ENCODE results near the gene MACROH2A1.

MACROH2A1 gene

DNA sequence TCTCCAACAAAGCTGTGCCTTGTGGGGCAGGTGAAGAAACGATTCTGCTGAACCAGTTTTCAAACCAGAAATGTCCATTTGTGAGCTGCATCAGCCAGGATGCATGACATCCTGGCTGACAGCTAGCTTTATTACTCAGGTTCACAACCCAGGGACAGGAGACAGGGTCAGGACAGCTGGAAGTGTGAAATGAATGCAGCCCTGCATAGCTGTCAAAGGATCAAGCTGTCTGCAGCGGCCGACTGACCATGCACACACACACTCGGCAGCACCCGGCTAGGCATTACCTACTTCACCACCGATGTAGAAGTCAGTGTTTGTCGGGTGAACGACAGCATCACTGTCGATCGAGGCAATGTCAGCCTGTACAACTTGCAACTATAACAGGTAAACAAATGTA lies 48.5 kb downstream of the MACROH2A1 start:
- no peak for DNase-seq

DNA sequence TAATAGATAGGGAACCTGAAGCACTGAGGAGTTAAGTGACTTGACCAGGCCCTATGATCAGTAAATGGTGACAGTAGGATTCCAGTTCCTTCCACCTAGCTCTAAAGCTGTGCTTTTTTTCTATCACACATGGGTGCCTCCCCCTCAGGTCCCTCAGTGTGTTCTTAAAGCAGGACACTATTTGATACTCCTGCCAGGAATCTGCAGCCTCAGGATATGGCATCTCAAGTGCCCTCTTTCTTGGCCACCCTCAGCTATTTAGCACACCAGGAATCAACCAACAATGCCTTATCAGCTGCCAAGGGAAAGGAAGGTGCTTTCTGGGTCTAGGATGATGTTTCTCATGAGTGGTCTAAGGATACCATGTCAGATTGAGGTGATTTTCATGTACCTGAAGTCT lies 49.1 kb downstream of the MACROH2A1 start:
- no peak for DNase-seq

GRCh38 chr5:135349451-135349850 lies 49.6 kb downstream of the MACROH2A1 start:
- DNase-seq = no peak

GRCh38 chr5:135348918-135349317 lies 50.1 kb downstream of the MACROH2A1 start:
- no peak for DNase-seq

- no peak for DNase-seq
These were observed 51.6 kb downstream of the MACROH2A1 start for GRCh38 chr5:135347392-135347791.

DNA sequence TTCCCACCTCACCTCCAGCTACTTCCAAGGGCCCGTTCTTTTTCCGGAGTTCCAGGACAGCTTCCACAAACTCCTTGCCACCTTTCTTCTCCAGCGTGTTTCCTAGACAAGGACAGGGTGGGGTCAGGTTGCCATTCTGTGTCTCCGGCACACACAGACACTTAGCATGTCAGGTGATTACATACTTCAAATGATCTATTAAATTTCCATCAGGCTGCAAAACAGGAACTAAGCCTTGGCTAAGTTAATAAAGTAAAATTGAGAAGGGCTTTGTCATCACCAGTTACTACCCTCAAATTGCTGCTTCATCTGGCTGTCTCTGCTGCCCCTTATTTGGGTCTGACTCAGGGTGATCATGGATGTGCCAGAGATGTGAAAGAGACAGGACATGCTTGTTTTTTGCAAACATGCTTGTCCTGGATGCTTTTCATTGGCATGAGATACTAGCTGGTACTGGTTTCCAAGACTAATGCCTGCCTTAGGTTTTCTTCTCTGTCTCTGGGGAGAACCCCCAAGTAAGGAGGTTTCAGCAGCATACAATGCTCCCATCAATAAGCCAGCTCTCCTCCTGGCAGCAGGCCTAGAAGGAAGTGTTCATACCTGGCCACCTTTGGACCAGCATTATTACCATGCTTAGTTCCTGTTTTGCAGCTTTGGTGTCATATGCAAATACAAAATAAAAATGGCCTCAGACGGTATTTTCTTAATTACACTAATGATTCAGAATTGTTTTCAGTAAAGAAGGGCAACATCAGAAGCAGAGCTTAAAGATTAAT lies 52.9 kb downstream of the MACROH2A1 start:
- no peak for DNase-seq

DNA sequence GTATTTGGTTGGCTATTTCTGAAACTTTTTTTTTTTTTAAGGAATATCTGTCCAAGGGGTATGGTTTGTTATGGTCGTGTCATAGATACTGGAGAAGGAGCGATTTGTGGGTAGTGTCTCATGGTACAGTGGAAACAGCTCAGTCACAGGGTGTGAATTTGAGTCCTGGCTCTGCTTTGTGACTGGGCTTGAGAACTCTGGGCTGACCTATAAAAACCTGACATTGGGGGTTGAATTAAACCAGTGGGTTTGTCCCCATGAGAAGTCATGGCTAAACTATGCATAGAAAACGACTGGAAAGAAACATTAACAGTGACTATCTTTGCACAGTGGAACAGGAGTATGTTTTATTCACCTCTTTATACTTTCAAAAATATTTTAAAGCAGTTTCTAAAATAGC lies 54.7 kb downstream of the MACROH2A1 start:
- DNase-seq = no peak

GRCh38 chr5:135343413-135343812 lies 55.6 kb downstream of the MACROH2A1 start:
- DNase-seq = no peak

DNA sequence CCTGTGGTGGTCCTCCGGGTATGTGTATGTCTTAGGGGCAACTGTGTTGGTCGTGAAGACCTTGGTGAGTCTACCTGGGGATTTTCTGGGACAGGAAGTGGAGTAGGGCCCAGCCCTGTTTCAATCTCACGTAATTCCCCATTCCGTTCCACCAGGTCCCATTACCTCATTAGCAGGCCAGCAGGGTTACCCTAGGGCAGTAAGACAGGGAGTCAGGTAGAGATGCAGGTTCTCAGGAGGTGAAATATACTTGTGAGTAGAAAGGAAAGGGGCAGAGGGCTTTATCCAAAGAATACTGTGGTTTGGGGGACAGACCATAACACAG lies 56.5 kb downstream of the MACROH2A1 start:
- DNase-seq = no peak

DNA sequence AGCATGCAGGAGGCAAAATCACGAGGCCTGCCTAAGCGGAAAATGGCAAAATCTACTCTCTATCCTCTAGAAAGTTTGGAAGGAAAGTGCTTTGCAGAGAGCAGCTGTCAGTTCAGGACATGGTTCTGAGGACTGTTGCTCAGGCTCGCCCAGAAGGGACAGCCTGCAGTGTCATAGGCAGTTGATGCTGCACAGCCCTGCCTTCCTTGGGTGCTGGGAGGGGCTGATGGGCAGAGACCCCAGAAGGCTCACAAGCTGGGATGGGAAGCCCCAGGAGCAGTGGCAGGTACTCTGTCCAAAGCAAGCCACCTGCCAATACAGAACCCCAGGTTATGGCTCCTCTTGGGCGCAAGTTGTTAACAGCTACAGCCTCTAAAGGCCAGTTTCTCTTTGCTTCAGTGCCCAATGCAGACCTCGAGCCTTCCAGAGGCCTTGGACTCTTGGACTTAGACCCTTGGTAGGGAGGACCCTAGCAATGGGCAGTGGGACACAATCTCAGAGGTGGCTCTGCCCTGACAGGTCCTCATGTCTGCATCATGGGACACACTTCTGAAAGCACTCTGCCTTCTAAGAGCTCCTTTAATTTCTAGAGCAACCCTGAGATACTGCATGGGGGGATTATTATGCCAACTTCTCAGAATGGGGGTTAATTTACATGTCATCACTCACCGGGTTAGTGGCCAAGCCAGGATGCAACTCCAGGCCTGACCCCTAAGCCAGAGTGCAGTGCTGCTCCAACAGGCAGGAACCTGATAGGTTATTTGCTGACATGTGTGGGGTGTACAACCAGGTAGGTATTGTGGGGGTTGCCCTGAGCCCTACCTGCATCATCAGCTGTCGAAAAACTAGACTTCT lies 57.1 kb downstream of the MACROH2A1 start:
- DNase-seq = no peak

DNA sequence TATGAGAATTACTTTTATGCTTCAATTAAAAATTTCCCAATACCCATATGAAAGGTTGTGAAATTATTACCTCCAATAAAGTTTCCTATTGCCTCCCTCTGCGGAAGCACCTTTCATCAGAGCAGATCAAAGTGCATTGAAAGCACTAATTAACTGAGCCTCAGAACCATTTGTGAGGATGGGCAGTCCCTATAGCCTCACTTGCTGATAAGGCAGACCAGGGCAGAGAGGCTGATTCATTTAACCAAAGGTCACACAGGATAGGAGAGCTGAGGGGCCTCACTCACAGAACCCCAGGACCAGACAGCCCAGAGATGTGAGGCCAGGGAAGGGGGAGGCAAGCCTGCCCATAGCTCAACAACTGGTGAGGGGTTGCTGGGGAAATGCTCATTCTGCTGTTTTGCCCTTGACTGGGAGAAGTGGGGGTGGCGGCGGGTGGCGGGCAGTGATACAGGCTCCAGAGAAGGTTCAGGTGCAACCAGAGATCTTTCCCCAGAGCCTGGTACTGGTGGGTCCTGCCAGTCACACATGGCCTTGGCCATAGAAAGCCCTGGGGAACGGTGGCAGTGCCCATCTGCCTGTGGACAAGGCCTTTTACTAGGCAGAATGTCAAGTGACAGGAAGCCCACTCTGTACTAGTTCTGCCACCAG lies 57.9 kb downstream of the MACROH2A1 start:
- DNase-seq = no peak

- DNase-seq = no peak
These were observed 58.5 kb downstream of the MACROH2A1 start for GRCh38 chr5:135340568-135340967.

DNA sequence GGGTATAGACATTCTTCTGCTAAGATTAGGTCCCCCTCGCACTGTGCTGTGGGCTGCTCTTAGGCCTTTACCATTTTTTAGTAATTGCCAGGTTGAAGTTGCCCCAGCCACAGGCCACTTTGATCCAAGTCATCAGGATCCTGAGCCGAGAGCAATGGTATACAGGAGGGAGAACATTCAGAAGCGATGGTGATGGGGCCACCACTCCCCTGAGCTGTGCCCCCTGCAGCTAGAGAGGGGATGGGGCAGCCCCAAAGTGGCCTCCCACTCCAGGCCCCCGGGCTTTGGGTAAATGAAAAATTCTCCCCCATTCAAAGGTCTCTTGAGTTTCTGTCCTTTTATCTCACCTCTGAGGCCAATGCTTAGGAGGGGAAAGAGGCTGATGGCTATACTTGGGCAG lies 59.4 kb downstream of the MACROH2A1 start:
- no peak for DNase-seq

DNA sequence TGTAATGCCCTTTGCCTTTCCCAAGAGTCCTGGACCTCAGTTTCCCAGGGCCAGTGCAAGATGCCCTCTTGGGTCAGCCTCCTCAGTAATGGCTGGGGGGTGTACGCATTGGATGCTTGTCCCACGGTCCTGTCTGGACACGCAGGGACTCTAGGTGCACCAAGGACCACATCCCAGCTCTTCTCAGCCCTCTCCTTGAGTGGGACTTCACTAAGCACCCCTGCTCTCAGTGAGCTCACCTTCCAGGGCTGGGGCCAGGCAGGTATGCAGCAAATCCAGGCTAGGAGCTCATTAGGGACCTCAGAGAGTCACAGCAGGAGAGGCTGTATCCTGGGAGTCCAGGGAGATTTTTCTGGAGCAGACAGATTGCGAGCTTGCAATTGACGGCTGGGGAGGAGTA lies 59.8 kb downstream of the MACROH2A1 start:
- no peak for DNase-seq

DNA sequence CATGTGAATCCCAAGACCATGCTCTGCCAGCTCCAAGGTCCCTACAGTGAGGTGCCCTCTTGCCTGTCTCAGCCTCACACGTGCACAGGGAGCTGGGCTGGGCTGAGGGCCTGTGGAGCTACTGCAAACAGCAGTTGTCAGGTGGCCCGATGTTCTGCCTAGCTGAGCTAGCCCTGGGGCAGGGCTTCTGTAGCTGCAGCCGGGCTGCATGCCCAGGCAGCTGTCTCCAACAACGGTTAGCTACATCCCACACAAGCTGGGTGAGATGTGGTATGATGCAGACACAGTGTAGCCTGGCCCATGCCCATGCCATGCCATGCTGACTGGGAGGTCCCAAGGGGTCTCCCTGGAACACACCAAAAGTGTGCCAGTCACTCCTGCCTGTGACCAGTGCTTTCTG lies 62.0 kb downstream of the MACROH2A1 start:
- no peak for DNase-seq

DNA sequence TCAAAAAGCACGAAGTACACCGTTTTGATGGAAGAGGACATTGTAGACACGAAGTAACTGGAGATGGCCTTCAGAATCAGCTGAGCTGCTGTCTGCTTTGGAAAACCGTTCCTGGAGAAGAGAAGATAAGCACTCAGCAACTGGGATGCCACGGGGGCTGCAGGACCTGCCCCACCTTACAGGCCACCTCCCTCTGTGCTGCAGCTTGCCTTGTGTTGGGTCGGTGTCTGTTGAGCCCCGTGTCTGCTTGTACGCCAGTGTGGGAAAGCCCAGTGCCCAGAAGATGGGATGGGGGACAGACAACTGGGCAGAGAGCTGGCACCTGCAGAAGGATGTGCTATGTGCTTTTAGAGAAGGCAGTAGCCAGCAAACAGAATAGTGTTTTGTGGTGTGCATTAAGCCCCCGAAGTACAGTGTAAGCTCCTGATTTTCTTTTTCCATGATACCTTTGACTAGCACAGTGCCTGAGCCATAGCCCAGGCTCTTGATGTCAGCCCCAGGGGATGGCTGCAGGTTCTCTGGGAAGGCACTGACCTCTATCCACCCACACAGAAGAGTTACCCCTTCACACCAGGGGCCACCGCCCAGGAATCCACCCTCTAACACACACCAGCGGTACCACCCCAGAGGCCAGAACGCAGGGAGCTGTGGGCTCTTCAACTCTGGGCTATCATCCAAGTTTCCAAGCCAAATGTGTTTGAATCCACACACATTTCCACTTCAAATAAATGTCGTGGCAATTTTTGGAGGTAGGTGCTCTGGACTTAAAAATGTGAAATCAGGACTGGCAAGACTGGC lies 63.8 kb downstream of the MACROH2A1 start:
- DNase-seq = no peak

DNA sequence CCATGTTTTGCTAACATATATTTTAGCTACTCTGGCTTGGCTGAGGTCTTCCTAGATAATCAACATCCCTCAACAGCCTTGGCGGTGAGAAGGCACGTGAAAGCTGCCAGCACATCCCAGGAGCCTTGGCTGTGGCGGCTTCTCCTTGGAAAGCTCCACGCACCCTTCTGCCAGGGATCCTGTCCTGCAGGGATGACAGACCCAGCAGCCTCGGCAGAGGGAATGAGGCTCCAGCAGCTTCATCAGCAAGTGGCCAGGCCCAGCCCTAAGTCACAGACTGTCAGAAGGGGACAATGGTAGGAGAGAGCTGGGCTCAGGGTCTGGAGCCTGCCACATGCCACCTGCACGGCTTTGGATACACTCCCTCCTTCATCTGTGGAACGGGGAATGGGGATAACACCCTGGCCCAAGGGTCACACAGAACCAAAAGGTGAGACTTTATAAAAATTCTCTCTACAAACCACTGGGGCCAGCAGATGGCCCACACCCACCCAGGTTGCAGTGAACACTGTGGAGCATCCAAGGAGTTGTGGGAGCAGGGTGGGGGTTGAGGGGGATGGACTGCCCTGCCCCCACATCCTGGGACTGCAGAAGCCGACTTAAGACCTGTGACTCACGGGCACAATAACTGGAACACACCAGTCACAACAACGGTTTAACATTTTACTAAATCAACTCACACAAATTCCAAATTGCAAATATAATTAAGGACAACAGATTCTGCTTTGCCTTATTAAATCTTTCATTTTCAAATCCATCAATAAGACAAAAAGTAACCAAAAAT lies 65.1 kb downstream of the MACROH2A1 start:
- no peak for DNase-seq

GRCh38 chr5:135332519-135333150 lies 66.4 kb downstream of the MACROH2A1 start:
- DNase-seq = no peak

DNA sequence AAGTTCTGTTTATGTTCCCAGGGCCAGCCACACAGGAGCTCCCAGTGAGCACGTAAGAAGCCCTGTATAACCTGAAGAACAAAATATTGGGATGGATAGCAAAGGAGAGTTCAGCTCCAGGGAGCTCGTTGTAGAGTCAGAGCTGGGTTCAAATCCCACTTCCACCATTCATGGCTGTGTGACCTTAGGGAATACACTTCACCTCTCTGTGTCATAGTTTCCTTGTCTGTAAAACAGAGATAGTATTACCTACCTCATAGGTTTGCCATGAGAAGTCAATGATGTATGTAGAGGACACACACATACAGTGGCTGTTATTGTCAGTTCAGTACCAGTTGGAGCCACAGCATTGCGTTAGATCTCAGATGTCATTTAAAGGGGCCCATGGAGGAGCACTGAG lies 67.4 kb downstream of the MACROH2A1 start:
- DNase-seq = no peak

- no peak for DNase-seq
These were observed 68.3 kb downstream of the MACROH2A1 start for GRCh38 chr5:135330798-135331096.

DNA sequence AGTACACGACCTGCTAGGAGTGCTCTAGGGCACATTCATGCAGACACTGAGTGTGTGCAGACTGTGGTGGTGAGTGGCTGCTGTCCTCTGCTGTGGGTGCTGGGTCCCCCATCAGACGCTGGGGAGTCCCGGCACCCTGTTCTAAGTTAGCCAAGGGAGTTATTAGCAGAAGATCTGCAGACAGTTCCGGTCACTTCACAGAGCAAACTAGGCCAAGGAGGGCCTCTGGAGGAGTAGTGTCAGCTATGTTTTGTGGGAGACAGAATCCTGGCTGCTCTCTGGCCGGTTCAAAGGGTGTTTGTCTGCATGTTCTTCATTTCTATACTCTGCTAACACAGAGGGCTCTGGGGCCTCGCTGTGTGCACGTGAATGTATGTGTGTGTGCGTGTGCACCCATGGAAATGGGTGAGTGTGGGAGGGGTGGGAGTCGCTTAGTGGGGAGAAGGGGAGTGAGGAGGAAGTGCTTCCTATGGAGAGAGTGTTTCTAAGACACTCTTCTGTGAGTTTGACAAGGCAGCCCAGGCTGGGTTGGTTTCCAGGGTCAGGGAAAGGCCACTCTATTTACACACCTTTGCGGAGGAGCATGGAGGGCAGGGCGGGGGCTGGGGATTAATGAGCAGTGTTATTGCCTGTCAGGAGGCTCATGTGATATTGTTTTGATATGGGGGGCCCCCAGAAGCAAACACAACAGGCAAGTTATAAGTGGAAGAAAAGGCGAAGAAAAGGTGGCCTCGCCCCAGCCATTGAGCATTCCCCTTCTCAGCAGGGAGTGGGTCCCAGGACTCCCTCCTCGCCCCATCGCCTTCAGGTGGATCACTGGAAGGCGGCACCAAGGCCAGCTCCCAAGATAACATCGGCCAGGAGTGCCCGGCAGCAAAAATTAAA lies 68.9 kb downstream of the MACROH2A1 start:
- no peak for DNase-seq
